Glomerular visceral epithelial cell (primary cell): ENCODE data around the gene SLC38A3.

Experiments
- DNase-seq: peaks from one replicate; pipeline ENCODE4 v3.0.0-alpha.2; 2016; ENCODE audit errors: extremely low spot score

The SLC38A3 gene

GRCh38 chr3:50267280-50267913 lies 62.3 kb downstream of the SLC38A3 start:
- DNase-seq, result no peak

GRCh38 chr3:50268276-50268675 lies 63.2 kb downstream of the SLC38A3 start:
- no peak for DNase-seq

GRCh38 chr3:50268703-50269451 lies 63.8 kb downstream of the SLC38A3 start, which contains the start of gene SEMA3B:
Gene SEMA3B, plus strand, starts transcription at chr3:50269147. Its CDS starts 94 bp downstream, at chr3:50269241.
- DNase-seq, result peak; percentile 84

GRCh38 chr3:50269460-50269859 lies 64.4 kb downstream of the SLC38A3 start:
- no peak for DNase-seq

GRCh38 chr3:50269977-50270413 lies 64.9 kb downstream of the SLC38A3 start:
- peak; percentile 62 for DNase-seq

GRCh38 chr3:50270422-50271224 lies 65.6 kb downstream of the SLC38A3 start:
- no peak for DNase-seq
